DND-41 (cell line): ENCODE results near the gene CALHM6.

Source experiments
- CTCF ChIP-seq: IDR thresholded peaks from 2 replicates; pipeline ENCODE4 v1.5.1; 2012; ENCODE audit warnings: borderline replicate concordance, low read length, moderate library complexity, mild to moderate bottlenecking; ENCODE audit not compliant: poor library complexity, severe bottlenecking; ENCODE audit errors: extremely low read depth
- EZH2 ChIP-seq: IDR thresholded peaks from 3 replicates; pipeline ENCODE4 v1.6.1; 2012; ENCODE audit warnings: borderline replicate concordance, low read depth, mild to moderate bottlenecking, moderate library complexity, low read length, inconsistent platforms; ENCODE audit not compliant: severe bottlenecking

- no peak for TF ChIP-seq CTCF
- no peak for TF ChIP-seq EZH2
Observed at GRCh38 chr6:116459927-116460326, 1.2 kb upstream of the CALHM6 start.
